OCI-LY1 (cell line): ENCODE results near the gene HERPUD1.
"Not testable (repeated sequence)": the region's sequence is repeated elsewhere in the genome, so short reads cannot be mapped to it uniquely, and the experiment has no call there.

ENCODE experiments used
- H2AFZ ChIP-seq: fragments of 200-600 bp; sonication (generic), shearing (Covaris generic); 2 replicates; pipeline ENCODE4 v1.6.0; 2014; ENCODE audit warnings: antibody characterized with exemption, mild to moderate bottlenecking, low read length
- H3F3A ChIP-seq: fragments of 200-600 bp; sonication (generic), shearing (Covaris generic); 2 replicates; pipeline ENCODE4 v1.6.0; 2014; ENCODE audit warnings: mild to moderate bottlenecking, antibody characterized with exemption, low read length, moderate library complexity; ENCODE audit not compliant: insufficient read depth
- H3K27ac ChIP-seq: fragments of 200-600 bp; sonication (generic); 2 replicates; pipeline ENCODE4 v1.5.1; 2014; ENCODE audit warnings: low read length, mixed run types, mild to moderate bottlenecking, low read depth; ENCODE audit not compliant: poor library complexity, severe bottlenecking
- H3K27me3 ChIP-seq: fragments of 200-600 bp; sonication (generic); 2 replicates; pipeline ENCODE4 v1.6.0; 2014; ENCODE audit warnings: antibody characterized with exemption, mild to moderate bottlenecking, low read length, moderate library complexity; ENCODE audit not compliant: insufficient read depth
- H3K36me3 ChIP-seq: fragments of 200-600 bp; sonication (generic); 2 replicates; pipeline ENCODE4 v1.6.1; 2014; ENCODE audit warnings: mild to moderate bottlenecking, antibody characterized with exemption, low read length, moderate library complexity, mixed read lengths; ENCODE audit not compliant: insufficient read depth
- H3K4me1 ChIP-seq: fragments of 200-600 bp; sonication (generic); 2 replicates; pipeline ENCODE4 v1.5.1; 2014; ENCODE audit warnings: mild to moderate bottlenecking, low read length, moderate library complexity; ENCODE audit not compliant: insufficient read depth, severe bottlenecking
- H3K4me2 ChIP-seq: fragments of 200-600 bp; sonication (generic), shearing (Covaris generic); 2 replicates; pipeline ENCODE4 v1.6.1; 2014; ENCODE audit warnings: low read length
- H3K4me3 ChIP-seq: fragments of 200-600 bp; sonication (generic); 2 replicates; pipeline ENCODE4 v1.5.1; 2014; ENCODE audit warnings: low read length, low read depth, mild to moderate bottlenecking, mixed read lengths; ENCODE audit not compliant: poor library complexity, severe bottlenecking
- H3K79me2 ChIP-seq: fragments of 200-600 bp; shearing (Covaris generic); 2 replicates; pipeline ENCODE4 v1.6.1; 2016; ENCODE audit warnings: mixed run types, low read length, mixed read lengths; ENCODE audit not compliant: insufficient read depth
- H3K9ac ChIP-seq: fragments of 200-600 bp; sonication (generic), shearing (Covaris generic); 2 replicates; pipeline ENCODE4 v1.6.1; 2014; ENCODE audit warnings: mild to moderate bottlenecking, low read length, mixed read lengths
- H3K9me2 ChIP-seq: fragments of 200-600 bp; sonication (generic), shearing (Covaris generic); 2 replicates; pipeline ENCODE4 v1.6.1; 2014; ENCODE audit warnings: low read depth, mild to moderate bottlenecking, low read length, mixed read lengths
- H3K9me3 ChIP-seq: fragments of 200-600 bp; shearing (Covaris generic); 2 replicates; pipeline ENCODE4 v1.6.1; 2014; ENCODE audit warnings: low read length, mixed read lengths
- H4K20me1 ChIP-seq: fragments of 200-600 bp; sonication (generic), shearing (Covaris generic); 2 replicates; pipeline ENCODE4 v1.6.0; 2016; ENCODE audit warnings: mild to moderate bottlenecking, low read length; ENCODE audit not compliant: insufficient read depth
- EZH2 ChIP-seq: fragments of 200-600 bp; sonication (generic), shearing (Covaris generic); IDR thresholded peaks from 2 replicates; pipeline ENCODE4 v1.8.0; 2017; ENCODE audit warnings: borderline replicate concordance, mixed run types, mild to moderate bottlenecking, antibody characterized with exemption, low read length, moderate library complexity, mixed read lengths
- TF ChIP-seq, protein P1 (sequence below): fragments of 200-600 bp; sonication (generic), shearing (Covaris generic); IDR thresholded peaks from 2 replicates; pipeline ENCODE4 v1.5.1; 2017; ENCODE audit warnings: mild to moderate bottlenecking, antibody characterized with exemption, low read length, moderate library complexity, mixed read lengths

The HERPUD1 gene

DNA sequence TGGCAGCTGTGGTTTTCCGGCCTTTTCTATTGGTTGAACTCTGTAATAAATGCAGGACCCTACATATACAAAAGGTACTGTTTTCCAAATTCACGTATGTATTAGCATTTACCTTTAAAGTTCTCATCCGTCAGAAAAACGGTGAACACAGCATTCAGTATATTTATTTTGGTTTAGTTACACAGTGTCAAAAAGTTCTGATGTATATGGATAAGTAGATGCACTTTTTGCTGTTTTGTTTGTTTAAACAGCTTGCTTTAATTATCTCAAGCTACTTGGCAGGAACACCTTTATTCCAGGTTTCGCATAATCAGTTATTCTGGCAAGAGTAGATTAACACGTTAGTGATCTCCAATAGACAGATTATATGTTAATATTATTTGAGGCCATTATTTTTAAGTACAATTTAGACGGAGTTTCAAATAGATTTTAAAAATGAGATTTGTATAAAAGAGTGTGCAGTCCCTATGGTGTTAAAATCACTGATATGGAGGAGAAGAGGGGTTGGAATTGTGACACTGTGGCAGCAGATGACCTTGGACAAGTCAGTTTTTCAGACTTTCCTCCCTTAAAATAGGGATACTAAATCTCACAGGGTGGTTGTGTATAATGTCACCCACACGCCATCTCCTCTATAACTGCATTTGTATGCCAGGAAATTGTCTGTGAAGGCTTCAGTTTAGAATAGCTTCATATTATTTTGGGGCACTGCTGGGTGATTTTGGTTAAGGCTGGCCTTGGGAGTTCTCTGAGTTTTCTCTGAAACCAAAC, 2.1 kb downstream of the HERPUD1 start:
- Histone ChIP-seq H4K20me1 (no peaks in the 10 kb centered on the region), H3K36me3 (peaks cover 64% of the 10 kb centered on the region), H3K27ac (peak overlapping the region; percentile 98), H3K27me3 (no peaks in the 10 kb centered on the region), H3K9ac (peak overlapping the region; percentile 93), H2AFZ (no peak overlapping the region), H3K4me1 (peaks cover 78% of the 10 kb centered on the region), H3F3A (no peaks in the 10 kb centered on the region), H3K4me2 (peak overlapping the region; percentile 97), H3K9me2 (no peaks in the 10 kb centered on the region), H3K79me2 (peaks cover 35% of the 10 kb centered on the region), H3K9me3 (no peaks in the 10 kb centered on the region), H3K4me3 (peak overlapping the region; percentile 99)
- no peak for TF ChIP-seq EZH2
- TF ChIP-seq, protein P1, sequence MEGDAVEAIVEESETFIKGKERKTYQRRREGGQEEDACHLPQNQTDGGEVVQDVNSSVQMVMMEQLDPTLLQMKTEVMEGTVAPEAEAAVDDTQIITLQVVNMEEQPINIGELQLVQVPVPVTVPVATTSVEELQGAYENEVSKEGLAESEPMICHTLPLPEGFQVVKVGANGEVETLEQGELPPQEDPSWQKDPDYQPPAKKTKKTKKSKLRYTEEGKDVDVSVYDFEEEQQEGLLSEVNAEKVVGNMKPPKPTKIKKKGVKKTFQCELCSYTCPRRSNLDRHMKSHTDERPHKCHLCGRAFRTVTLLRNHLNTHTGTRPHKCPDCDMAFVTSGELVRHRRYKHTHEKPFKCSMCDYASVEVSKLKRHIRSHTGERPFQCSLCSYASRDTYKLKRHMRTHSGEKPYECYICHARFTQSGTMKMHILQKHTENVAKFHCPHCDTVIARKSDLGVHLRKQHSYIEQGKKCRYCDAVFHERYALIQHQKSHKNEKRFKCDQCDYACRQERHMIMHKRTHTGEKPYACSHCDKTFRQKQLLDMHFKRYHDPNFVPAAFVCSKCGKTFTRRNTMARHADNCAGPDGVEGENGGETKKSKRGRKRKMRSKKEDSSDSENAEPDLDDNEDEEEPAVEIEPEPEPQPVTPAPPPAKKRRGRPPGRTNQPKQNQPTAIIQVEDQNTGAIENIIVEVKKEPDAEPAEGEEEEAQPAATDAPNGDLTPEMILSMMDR: no peak

DNA sequence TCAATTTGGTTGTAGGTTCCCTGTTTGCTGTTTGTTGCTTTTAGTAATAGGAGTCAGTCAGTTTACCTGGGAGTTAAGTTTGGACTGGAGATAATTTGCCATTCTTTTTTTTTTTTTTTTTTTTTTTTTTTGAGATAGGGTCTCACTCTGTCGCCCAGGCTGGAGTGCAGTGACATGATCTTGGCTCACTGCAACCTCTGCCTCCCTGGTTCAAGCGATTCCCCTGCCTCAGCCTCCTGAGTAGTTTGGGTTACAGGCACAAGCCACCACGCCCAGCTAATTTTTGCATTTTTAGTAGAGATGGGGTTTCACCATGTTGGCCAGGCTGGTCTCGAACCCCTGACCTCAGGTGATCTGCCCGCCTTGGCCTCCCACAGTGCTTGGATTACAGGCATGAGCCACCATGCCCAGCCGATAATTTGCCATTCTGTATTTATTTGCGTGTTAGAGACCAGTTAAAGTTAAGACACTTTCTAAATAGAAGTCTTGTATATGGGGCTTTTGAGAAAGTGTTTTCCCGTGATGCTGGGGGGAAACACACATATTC, 2.7 kb downstream of the HERPUD1 start:
- not testable (repeated sequence) for H2AFZ ChIP-seq, H3K9me3 ChIP-seq, H4K20me1 ChIP-seq, H3F3A ChIP-seq, H3K27me3 ChIP-seq, H3K9me2 ChIP-seq
- Histone ChIP-seq H3K4me3 (peak overlapping the region; percentile 99), H3K36me3 (peaks cover 70% of the 10 kb centered on the region), H3K4me1 (peaks cover 82% of the 10 kb centered on the region), H3K27ac (peak overlapping the region; percentile 98), H3K79me2 (peaks cover 35% of the 10 kb centered on the region), H3K4me2 (peak overlapping the region; percentile 97), H3K9ac (peak overlapping the region; percentile 93)

DNA sequence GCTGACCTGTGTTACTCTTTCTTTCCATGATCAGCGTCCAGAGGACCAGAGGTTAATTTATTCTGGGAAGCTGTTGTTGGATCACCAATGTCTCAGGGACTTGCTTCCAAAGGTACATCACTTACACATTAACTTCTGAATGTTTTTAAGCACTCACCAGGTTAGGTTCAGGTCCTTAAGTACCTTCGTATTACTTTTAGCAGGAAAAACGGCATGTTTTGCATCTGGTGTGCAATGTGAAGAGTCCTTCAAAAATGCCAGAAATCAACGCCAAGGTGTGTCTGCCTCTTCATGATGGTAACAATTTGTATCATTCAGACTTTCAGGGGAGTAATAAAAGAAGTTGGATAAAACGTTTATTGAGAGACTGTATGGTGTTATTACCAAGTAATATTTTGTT, 3.3 kb downstream of the HERPUD1 start:
- peaks cover 82% of the 10 kb centered on the region for H3K4me1 ChIP-seq
- H3K9me2 ChIP-seq: no peaks in the 10 kb centered on the region
- H3K9ac ChIP-seq: peak overlapping the region; percentile 48
- peaks cover 76% of the 10 kb centered on the region for H3K36me3 ChIP-seq
- peak overlapping the region; percentile 99 for H3K4me3 ChIP-seq
- no peaks in the 10 kb centered on the region for H3F3A ChIP-seq
- peak overlapping the region; percentile 97 for H3K4me2 ChIP-seq
- peaks cover 35% of the 10 kb centered on the region for H3K79me2 ChIP-seq
- H3K9me3 ChIP-seq: no peaks in the 10 kb centered on the region
- TF ChIP-seq, protein P1: no peak
- TF ChIP-seq EZH2: no peak
- H3K27ac ChIP-seq: peak overlapping the region; percentile 46
- no peaks in the 10 kb centered on the region for H4K20me1 ChIP-seq
- no peaks in the 10 kb centered on the region for H3K27me3 ChIP-seq
- no peak overlapping the region for H2AFZ ChIP-seq
